Esophagus muscularis mucosa (tissue), 4 donors: Measurements from ENCODE around the gene LGALS3. TPM values are rescaled to one million over a fixed set of nuclear protein-coding genes. Genes with fewer than 3 reads are reported as not detected.
"Not testable (repeated sequence)": the region's sequence is repeated elsewhere in the genome, so short reads cannot be mapped to it uniquely, and the experiment has no call there.

Experiments used
- DNase-seq: peaks from one replicate; pipeline ENCODE4 v3.0.0-alpha.2; 2017; ENCODE audit errors: extremely low spot score
- H3K27ac ChIP-seq, 4 donors: fragments of 200-600 bp; sonication (generic); replicated peaks in 1 of 4; 1 replicate in 3 of 4; 2 replicates in 1 of 4; pipeline ENCODE4 v1.5.1; 2016 to 2019; ENCODE audit warnings: mild to moderate bottlenecking in 1 of 4
- H3K27me3 ChIP-seq, 4 donors: fragments of 200-600 bp; sonication (generic); one replicate each; pipeline versions ENCODE4 v1.5.1 to v1.6.0; 2016 to 2019
- H3K36me3 ChIP-seq, 4 donors: fragments of 200-600 bp; sonication (generic); one replicate each; pipeline ENCODE4 v1.5.1; 2016 to 2019
- H3K4me1 ChIP-seq, 4 donors: fragments of 200-600 bp; sonication (generic); one replicate each; pipeline ENCODE4 v1.5.1; 2016 to 2019
- H3K4me3 ChIP-seq, 4 donors: fragments of 200-600 bp; sonication (generic); 1 replicate in 2 of 4; 2 replicates in 2 of 4; pipeline ENCODE4 v1.5.1; 2016 to 2019; ENCODE audit warnings: mild to moderate bottlenecking in 4 of 4, moderate library complexity in 1 of 4
- H3K9me3 ChIP-seq, 4 donors: fragments of 200-600 bp; sonication (generic); 1 replicate in 3 of 4; 2 replicates in 1 of 4; pipeline ENCODE4 v1.5.1; 2016 to 2019
- EP300 ChIP-seq: sonication (generic); formaldehyde crosslinking; IDR thresholded peaks from one replicate; pipeline ENCODE4 v1.6.1; 2017; ENCODE audit warnings: antibody characterized with exemption
- POLR2A ChIP-seq: fragments of 450-650 bp; IDR thresholded peaks from one replicate; pipeline ENCODE4 v1.6.1; 2017; ENCODE audit warnings: antibody characterized with exemption, moderate library complexity, mild to moderate bottlenecking, low read depth
- POLR2AphosphoS5 ChIP-seq, 2 donors: sonication (generic); formaldehyde crosslinking; IDR thresholded peaks; one replicate each; pipeline ENCODE4 v1.6.1; 2017; ENCODE audit warnings: antibody characterized with exemption in 2 of 2
- WGBS: methylation state at CpG from one replicate; pipeline ENCODE4 v1.1.5; 2018; 5-methylcytosine and 5-hydroxymethylcytosine counted together
- intact Hi-C: fragments of 100-400 bp; cut with DNase I; formaldehyde crosslinking; loops from one replicate; pipeline ENCODE4 v1.15.1; 2023
- total RNA-seq, 4 donors: library from RNA; depleted of rRNA; stranded (reverse); fragments of >200 nt; gene quantifications; one replicate each; pipeline versions ENCODE4 v1.1.0 to v1.2.1, GENCODE V29; 2016
- TF ChIP-seq, protein P1 (sequence below), 3 experiments: fragments of 200-600 bp in 2 of 3; fragments of 450-650 bp in 1 of 3; sonication (generic) in 2 of 3; IDR thresholded peaks; one replicate each; pipeline ENCODE4 v1.5.1; 2017 to 2019; ENCODE audit warnings: antibody characterized with exemption in 3 of 3, mild to moderate bottlenecking in 2 of 3, moderate library complexity in 1 of 3

The LGALS3 gene
- total RNA-seq, result 100 to 1,000 TPM; 247 to 398 (median 297) TPM

DNA sequence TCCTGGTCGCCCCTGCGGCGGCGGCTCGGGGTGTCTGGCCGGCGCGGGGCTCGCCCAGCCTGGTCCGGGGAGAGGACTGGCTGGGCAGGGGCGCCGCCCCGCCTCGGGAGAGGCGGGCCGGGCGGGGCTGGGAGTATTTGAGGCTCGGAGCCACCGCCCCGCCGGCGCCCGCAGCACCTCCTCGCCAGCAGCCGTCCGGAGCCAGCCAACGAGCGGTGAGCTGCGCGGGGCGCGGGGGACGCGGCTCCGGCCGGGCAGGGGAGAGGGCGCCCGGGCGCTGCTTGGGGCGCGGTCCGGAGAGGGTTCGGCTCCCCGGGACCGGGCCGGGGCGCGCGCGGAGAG is at the start of gene LGALS3:
TSS of gene LGALS3 (plus strand) at position 167 of the 342 bp plus-strand sequence. CDS start 8,122 bp downstream, outside the sequence.
- DNase-seq, result no peak
- Histone ChIP-seq H3K27me3 (no peaks in the 10 kb centered on the region), H3K9me3 (no peaks in the 10 kb centered on the region), H3K4me3 (peak within 1 kb of the TSS; percentile 82 to 96 (median 88)), H3K4me1 (peaks cover 37 to 81% (median 66%) of the 10 kb centered on the region in 4 donors), H3K27ac (peak within 1 kb of the TSS; percentile 94 to 98 (median 98)), H3K36me3 (peaks cover 0 to 5% (median 0%) of the 10 kb centered on the region in 4 donors)
- intact Hi-C loops, result no loop called here
- TF ChIP-seq, protein P1, sequence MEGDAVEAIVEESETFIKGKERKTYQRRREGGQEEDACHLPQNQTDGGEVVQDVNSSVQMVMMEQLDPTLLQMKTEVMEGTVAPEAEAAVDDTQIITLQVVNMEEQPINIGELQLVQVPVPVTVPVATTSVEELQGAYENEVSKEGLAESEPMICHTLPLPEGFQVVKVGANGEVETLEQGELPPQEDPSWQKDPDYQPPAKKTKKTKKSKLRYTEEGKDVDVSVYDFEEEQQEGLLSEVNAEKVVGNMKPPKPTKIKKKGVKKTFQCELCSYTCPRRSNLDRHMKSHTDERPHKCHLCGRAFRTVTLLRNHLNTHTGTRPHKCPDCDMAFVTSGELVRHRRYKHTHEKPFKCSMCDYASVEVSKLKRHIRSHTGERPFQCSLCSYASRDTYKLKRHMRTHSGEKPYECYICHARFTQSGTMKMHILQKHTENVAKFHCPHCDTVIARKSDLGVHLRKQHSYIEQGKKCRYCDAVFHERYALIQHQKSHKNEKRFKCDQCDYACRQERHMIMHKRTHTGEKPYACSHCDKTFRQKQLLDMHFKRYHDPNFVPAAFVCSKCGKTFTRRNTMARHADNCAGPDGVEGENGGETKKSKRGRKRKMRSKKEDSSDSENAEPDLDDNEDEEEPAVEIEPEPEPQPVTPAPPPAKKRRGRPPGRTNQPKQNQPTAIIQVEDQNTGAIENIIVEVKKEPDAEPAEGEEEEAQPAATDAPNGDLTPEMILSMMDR (IDR thresholded peaks at IDR 0.05), result no peak
- TF ChIP-seq POLR2A (peak; percentile 1), POLR2AphosphoS5 (IDR thresholded peaks at IDR 0.05) (peak; percentile 57 to 67)
- 0% methylated on average over 21 of the region's 50 CpGs for WGBS

DNA sequence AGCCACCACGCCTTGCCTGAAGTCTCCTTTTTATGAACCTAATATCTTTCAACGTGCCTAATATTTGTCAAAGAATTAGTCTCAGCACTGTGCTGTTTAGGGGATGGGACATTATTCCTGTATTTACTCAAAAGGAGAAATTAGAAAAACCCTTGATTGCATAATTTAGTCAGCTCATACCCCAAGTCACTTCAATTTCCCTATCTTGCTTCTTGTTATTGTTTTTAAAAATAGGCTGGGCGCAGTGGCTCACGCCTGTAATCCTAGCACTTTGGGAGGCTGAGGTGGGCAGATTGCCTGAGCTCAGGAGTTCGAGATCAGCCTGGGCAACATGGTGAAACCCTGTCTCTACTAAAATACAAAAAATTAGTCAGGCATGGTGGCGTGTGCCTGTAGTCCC is 49.1 kb upstream of the LGALS3 start:
- intact Hi-C loops, result not testable (repeated sequence)

DNA sequence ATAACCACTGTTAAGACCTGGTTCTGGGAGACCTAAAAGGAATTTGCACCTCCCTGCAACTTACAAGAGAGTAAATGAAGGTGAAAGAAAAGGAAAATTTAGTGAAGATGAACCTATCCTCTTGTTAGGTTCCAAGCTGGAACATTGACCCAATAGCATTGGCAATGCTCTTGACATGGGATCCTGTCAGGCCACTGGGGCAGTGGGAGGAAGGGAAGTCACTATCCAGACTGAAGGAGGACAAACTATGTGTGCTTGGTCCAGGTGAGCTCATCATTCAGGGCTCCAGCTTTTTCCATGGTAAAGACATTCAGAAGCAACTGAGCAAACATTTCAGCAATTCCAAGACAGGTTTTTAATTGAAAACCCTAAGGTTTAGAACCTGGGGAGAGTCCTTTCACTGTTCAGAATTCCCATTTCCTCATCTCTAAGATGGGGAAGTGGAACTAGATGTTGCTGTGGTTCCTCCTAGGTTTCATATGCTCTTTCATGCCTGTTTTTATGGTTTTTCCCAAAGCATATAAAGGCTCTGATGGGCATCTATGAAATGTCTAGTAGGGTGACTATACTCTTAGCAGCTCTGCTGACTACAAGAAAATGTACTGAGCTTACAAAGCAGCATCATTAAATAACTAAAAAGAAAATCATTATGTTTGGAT is 44.5 kb upstream of the LGALS3 start:
- no peaks in the 10 kb centered on the region for H3K36me3 ChIP-seq
- H3K4me3 ChIP-seq, result no peak overlapping the region
- H3K9me3 ChIP-seq, result no peaks in the 10 kb centered on the region
- no peak for TF ChIP-seq POLR2AphosphoS5 (IDR thresholded peaks at IDR 0.05)
- TF ChIP-seq POLR2A, result no peak
- TF ChIP-seq, protein P1 (IDR thresholded peaks at IDR 0.05), result no peak
- TF ChIP-seq EP300, result no peak
- H3K27ac ChIP-seq, result no peak overlapping the region
- DNase-seq, result peak; percentile 10
- intact Hi-C loops, result no loop called here
- peaks cover 0 to 4% (median 3%) of the 10 kb centered on the region in 4 donors for H3K4me1 ChIP-seq
- no peaks in the 10 kb centered on the region for H3K27me3 ChIP-seq

More for the DNA sequence above, 49.1 kb upstream of the LGALS3 start:
- H3K9me3 ChIP-seq, H3K36me3 ChIP-seq, H3K27ac ChIP-seq, H3K27me3 ChIP-seq, H3K4me1 ChIP-seq, H3K4me3 ChIP-seq, DNase-seq: not testable (repeated sequence)
- WGBS, result 84% methylated on average over 6 of the region's 6 CpGs

DNA sequence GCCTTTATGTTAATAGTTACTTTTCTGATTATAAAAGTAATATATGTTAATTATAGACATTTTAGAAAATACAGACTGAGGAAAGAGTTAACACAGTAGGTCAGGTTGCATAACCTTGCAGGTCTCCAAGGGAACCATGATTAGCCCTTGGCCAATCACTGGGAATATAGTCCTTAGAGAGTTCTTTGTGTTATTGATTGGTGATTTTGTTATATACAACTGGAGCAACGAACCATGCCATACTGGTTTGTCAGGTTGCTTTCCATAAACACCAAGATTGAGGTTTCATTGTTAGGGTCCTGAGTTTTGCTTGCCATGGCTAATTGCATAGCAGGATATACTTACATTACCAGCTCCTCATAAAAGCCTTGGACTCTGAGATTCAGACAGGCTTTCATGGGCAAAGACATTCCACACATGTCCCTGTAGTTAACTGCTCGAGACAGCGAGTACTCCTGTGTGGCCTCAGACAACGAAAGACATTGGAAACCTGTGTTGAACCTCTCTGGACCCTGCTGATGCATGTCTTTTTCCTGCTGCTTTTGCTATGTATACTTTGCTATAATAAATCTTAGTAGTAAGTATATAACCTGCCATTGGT is 43.9 kb upstream of the LGALS3 start:
- 93% methylated on average over 4 of the region's 4 CpGs for WGBS
- Histone ChIP-seq H3K9me3 (no peaks in the 10 kb centered on the region), H3K27me3 (no peaks in the 10 kb centered on the region), H3K4me3 (no peak overlapping the region), H3K27ac (no peak overlapping the region), H3K4me1 (peaks cover 0 to 10% (median 7%) of the 10 kb centered on the region in 4 donors), H3K36me3 (no peaks in the 10 kb centered on the region)
- intact Hi-C loops, result no loop called here
- DNase-seq, result no peak
- TF ChIP-seq EP300 (no peak), POLR2AphosphoS5 (IDR thresholded peaks at IDR 0.05) (no peak), POLR2A (no peak)
- TF ChIP-seq, protein P1 (IDR thresholded peaks at IDR 0.05), result no peak

DNA sequence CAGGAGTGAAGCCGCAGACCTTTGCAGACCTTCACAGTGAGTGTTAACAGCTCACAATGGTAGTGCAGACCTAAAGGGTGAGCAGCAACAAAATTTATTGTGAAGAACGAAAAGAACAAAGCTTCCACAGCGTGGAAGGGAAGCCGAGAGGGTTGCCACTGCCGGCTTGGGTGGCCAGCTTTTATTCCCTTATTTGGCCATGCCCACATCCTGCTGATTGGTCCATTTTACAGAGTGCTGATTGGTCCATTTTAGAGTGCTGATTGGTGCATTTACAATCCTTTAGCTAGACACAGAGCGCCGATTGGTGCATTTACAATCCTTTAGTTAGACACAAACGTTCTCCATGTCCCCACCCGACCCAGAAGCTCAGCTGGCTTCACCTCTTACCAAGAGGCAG is 42.1 kb upstream of the LGALS3 start:
- Histone ChIP-seq H3K9me3 (no peaks in the 10 kb centered on the region), H3K27ac (no peak overlapping the region), H3K27me3 (no peaks in the 10 kb centered on the region), H3K36me3 (no peaks in the 10 kb centered on the region), H3K4me3 (no peak overlapping the region), H3K4me1 (peaks cover 0 to 11% (median 7%) of the 10 kb centered on the region in 4 donors)
- 83% methylated on average over 9 of the region's 9 CpGs for WGBS
- TF ChIP-seq POLR2AphosphoS5 (IDR thresholded peaks at IDR 0.05), result no peak
- TF ChIP-seq, protein P1 (IDR thresholded peaks at IDR 0.05), result no peak
- no peak for TF ChIP-seq POLR2A
- no peak for TF ChIP-seq EP300
- intact Hi-C loops, result no loop called here
- DNase-seq, result no peak
